ENCODE measurements around the gene PRKCZ.

The PRKCZ gene

GRCh38 chr1:2210084-2210653 is 160.0 kb downstream of the PRKCZ start:
- H3K36me3 ChIP-seq, result no peaks in the 10 kb centered on the region
- no peak overlapping the region for H3K4me3 ChIP-seq
- no peaks in the 10 kb centered on the region for H3K9me3 ChIP-seq
- intact Hi-C loops (cut with DNase I; ENCODE audit: low total_unique reads), result no loop called here
- TF ChIP-seq CTCF (IDR thresholded peaks at IDR 0.05), result no peak
- H3K4me1 ChIP-seq, result peaks cover 28 to 92% (median 89%) of the 10 kb centered on the region in 4 donors
- H3K27ac ChIP-seq, result peak overlapping the region; percentile 95 to 97
- peak in 1 of 2 donors; percentile 69 for DNase-seq
- no peaks in the 10 kb centered on the region for H3K27me3 ChIP-seq

- peaks cover 25 to 90% (median 85%) of the 10 kb centered on the region in 4 donors for H3K4me1 ChIP-seq
- H3K4me3 ChIP-seq, result no peak overlapping the region
- peak overlapping the region; percentile 95 to 97 for H3K27ac ChIP-seq
- H3K9me3 ChIP-seq, result no peaks in the 10 kb centered on the region
- TF ChIP-seq CTCF (IDR thresholded peaks at IDR 0.05), result no peak
- H3K36me3 ChIP-seq, result no peaks in the 10 kb centered on the region
- peak in 1 of 2 donors; percentile 70 for DNase-seq
- no peaks in the 10 kb centered on the region for H3K27me3 ChIP-seq
- intact Hi-C loops (cut with DNase I; ENCODE audit: low total_unique reads), result no loop called here
Measured at GRCh38 chr1:2210786-2211185, 160.6 kb downstream of the PRKCZ start.

GRCh38 chr1:2212274-2212531 is 162.0 kb downstream of the PRKCZ start:
- peak overlapping the region; percentile 91 to 100 for H3K27ac ChIP-seq
- intact Hi-C loops (cut with DNase I; ENCODE audit: low total_unique reads), result no loop called here
- DNase-seq, result no peak
- peaks cover 24 to 75% (median 71%) of the 10 kb centered on the region in 4 donors for H3K4me1 ChIP-seq
- no peaks in the 10 kb centered on the region for H3K9me3 ChIP-seq
- TF ChIP-seq CTCF (IDR thresholded peaks at IDR 0.05), result no peak
- H3K36me3 ChIP-seq, result no peaks in the 10 kb centered on the region
- H3K4me3 ChIP-seq, result peak overlapping the region; percentile 33 to 51
- no peaks in the 10 kb centered on the region for H3K27me3 ChIP-seq

GRCh38 chr1:2212532-2213491 is 162.6 kb downstream of the PRKCZ start:
- peak; percentile 95 to 98 for DNase-seq
- Histone ChIP-seq H3K27me3 (no peaks in the 10 kb centered on the region), H3K9me3 (no peaks in the 10 kb centered on the region), H3K4me1 (peaks cover 24 to 70% (median 65%) of the 10 kb centered on the region in 4 donors), H3K27ac (peak overlapping the region; percentile 91 to 100), H3K36me3 (no peaks in the 10 kb centered on the region), H3K4me3 (peak overlapping the region; percentile 33 to 51)
- intact Hi-C loops (cut with DNase I; ENCODE audit: low total_unique reads), result no loop called here
- TF ChIP-seq CTCF (IDR thresholded peaks at IDR 0.05), result peak; percentile 10 to 54

GRCh38 chr1:2213576-2214505 is 163.6 kb downstream of the PRKCZ start:
- Histone ChIP-seq H3K9me3 (no peaks in the 10 kb centered on the region), H3K36me3 (no peaks in the 10 kb centered on the region), H3K27ac (peak overlapping the region; percentile 91 to 100), H3K27me3 (no peaks in the 10 kb centered on the region), H3K4me3 (peak overlapping the region; percentile 33 to 51), H3K4me1 (peaks cover 23 to 61% (median 55%) of the 10 kb centered on the region in 4 donors)
- intact Hi-C loops (cut with DNase I; ENCODE audit: low total_unique reads), result no loop called here
- DNase-seq, result peak; percentile 90 to 95
- no peak for TF ChIP-seq CTCF (IDR thresholded peaks at IDR 0.05)
